Measurements from ENCODE around the gene MEGF11.

DNA sequence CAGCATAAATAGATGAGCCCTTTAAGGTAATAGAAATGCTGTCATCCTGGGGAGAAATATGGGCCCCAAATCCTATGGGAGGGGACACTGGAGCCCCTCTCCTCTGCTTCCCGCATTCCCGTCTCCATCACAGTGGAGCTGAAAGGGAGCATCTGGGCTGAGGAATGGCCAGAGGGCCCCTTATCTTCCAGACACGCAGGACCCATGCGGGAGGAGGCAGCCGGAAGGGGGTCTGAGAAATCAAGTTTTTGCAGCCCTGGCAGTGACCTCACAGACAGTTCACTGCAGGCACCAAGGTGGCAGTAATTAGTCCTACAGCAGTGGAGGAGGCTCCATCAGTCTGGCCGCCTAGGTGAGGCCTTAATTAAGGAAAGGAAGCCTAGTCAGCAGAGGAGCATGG, 304.1 kb downstream of the MEGF11 start:
- TF ChIP-seq, protein P1, sequence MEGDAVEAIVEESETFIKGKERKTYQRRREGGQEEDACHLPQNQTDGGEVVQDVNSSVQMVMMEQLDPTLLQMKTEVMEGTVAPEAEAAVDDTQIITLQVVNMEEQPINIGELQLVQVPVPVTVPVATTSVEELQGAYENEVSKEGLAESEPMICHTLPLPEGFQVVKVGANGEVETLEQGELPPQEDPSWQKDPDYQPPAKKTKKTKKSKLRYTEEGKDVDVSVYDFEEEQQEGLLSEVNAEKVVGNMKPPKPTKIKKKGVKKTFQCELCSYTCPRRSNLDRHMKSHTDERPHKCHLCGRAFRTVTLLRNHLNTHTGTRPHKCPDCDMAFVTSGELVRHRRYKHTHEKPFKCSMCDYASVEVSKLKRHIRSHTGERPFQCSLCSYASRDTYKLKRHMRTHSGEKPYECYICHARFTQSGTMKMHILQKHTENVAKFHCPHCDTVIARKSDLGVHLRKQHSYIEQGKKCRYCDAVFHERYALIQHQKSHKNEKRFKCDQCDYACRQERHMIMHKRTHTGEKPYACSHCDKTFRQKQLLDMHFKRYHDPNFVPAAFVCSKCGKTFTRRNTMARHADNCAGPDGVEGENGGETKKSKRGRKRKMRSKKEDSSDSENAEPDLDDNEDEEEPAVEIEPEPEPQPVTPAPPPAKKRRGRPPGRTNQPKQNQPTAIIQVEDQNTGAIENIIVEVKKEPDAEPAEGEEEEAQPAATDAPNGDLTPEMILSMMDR (conservative IDR thresholded peaks at IDR 0.05; ENCODE audit: low read depth, low read length), result no peak
- TF ChIP-seq EZH2phosphoT487 (IDR thresholded peaks at IDR 0.05; ENCODE audit: borderline replicate concordance, low read length) (no peak), EZH2 (IDR thresholded peaks at IDR 0.05; ENCODE audit: low read length, unreplicated experiment) (no peak)
